Naive B cell (primary cell): Measurements from ENCODE around the gene HERC4. TPM values are rescaled to one million over a fixed set of nuclear protein-coding genes. Genes with fewer than 3 reads are reported as not detected.
"Not testable (repeated sequence)": the region's sequence is repeated elsewhere in the genome, so short reads cannot be mapped to it uniquely, and the experiment has no call there.

ENCODE experiments used
- ATAC-seq, 2 donors: fragments of 150-1000 bp; cut with Tn5 transposase; 2 replicates each; pipeline ENCODE4 v1.10.0; 2021; ENCODE audit warnings: low read depth in 2 of 2, mild to moderate bottlenecking in 2 of 2, moderate library complexity in 2 of 2
- DNase-seq: peaks from one replicate; pipeline ENCODE4 v3.0.0; 2022
- H3K27ac Mint-ChIP-seq, 6 donors: one replicate each; pipeline ENCODE4 v1.8.0; 2020 to 2022; ENCODE audit warnings: mild to moderate bottlenecking in 6 of 6, mixed read lengths in 6 of 6, moderate library complexity in 5 of 6, inconsistent platforms in 2 of 6
- H3K27me3 Mint-ChIP-seq, 3 donors: one replicate each; pipeline ENCODE4 v1.8.0; 2021 to 2022; ENCODE audit warnings: mixed read lengths in 3 of 3, mild to moderate bottlenecking in 1 of 3
- H3K36me3 Mint-ChIP-seq, 2 donors: one replicate each; pipeline ENCODE4 v1.8.0; 2020 to 2022; ENCODE audit warnings: mixed read lengths in 2 of 2, inconsistent platforms in 1 of 2, mild to moderate bottlenecking in 1 of 2
- H3K4me1 Mint-ChIP-seq, 3 donors: one replicate each; pipeline ENCODE4 v1.8.0; 2020 to 2022; ENCODE audit warnings: mixed read lengths in 3 of 3, inconsistent platforms in 1 of 3, mild to moderate bottlenecking in 1 of 3, moderate library complexity in 1 of 3
- H3K4me3 Mint-ChIP-seq, 8 donors: one replicate each; pipeline ENCODE4 v1.8.0; 2020 to 2022; ENCODE audit warnings: mild to moderate bottlenecking in 8 of 8, mixed read lengths in 8 of 8, moderate library complexity in 8 of 8, inconsistent platforms in 2 of 8
- H3K9me3 Mint-ChIP-seq, 7 donors: one replicate each; pipeline ENCODE4 v1.8.0; 2020 to 2022; ENCODE audit warnings: mixed read lengths in 7 of 7, mild to moderate bottlenecking in 5 of 7, inconsistent platforms in 2 of 7, moderate library complexity in 1 of 7
- polyA plus RNA-seq, 6 donors: library from polyadenylated mRNA; unstranded; fragments of 300-500 nt; fragmentation: Illumina TruSeq; gene quantifications; one replicate each; pipeline ENCODE4 v1.2.3, GENCODE V29; 2021; ENCODE audit warnings: low read depth in 6 of 6

The HERC4 gene
- polyA plus RNA-seq, 6 donors from 2014 or later: 19.5 to 37.5 (median 23.9) TPM

- Mint-ChIP-seq H3K27ac (no peak overlapping the region), H3K4me3 (no peak overlapping the region), H3K36me3 (peaks cover 19 to 26% of the 10 kb centered on the region in 2 donors), H3K9me3 (peaks cover 0 to 2% (median 0%) of the 10 kb centered on the region in 7 donors), H3K27me3 (no peaks in the 10 kb centered on the region), H3K4me1 (no peaks in the 10 kb centered on the region)
- ATAC-seq: no peak
- no peak for DNase-seq
These were observed 73.5 kb downstream of the HERC4 start for GRCh38 chr10:68001539-68001938.

GRCh38 chr10:68001000-68001399, 74.1 kb downstream of the HERC4 start:
- Mint-ChIP-seq H3K9me3 (peaks cover 0 to 2% (median 0%) of the 10 kb centered on the region in 7 donors), H3K27ac (peak overlapping the region in 2 of 6 donors; percentile 34 to 59), H3K36me3 (peaks cover 19 to 27% of the 10 kb centered on the region in 2 donors), H3K4me3 (no peak overlapping the region), H3K27me3 (no peaks in the 10 kb centered on the region), H3K4me1 (no peaks in the 10 kb centered on the region)
- ATAC-seq (no peak), DNase-seq (no peak)

GRCh38 chr10:67990093-67990492, 85.0 kb downstream of the HERC4 start:
- Mint-ChIP-seq H3K9me3 (no peaks in the 10 kb centered on the region), H3K4me3 (no peak overlapping the region), H3K4me1 (peaks cover 0 to 4% (median 0%) of the 10 kb centered on the region in 3 donors), H3K36me3 (peaks cover 3 to 13% of the 10 kb centered on the region in 2 donors), H3K27me3 (no peaks in the 10 kb centered on the region), H3K27ac (peak overlapping the region in 3 of 6 donors; percentile 18 to 50 (median 36))
- DNase-seq (no peak), ATAC-seq (no peak)

GRCh38 chr10:67988606-67989005, 86.5 kb downstream of the HERC4 start:
- ATAC-seq (no peak), DNase-seq (no peak)
- Mint-ChIP-seq H3K36me3 (peaks cover 7 to 8% of the 10 kb centered on the region in 2 donors), H3K4me3 (no peak overlapping the region), H3K4me1 (peaks cover 0 to 6% (median 0%) of the 10 kb centered on the region in 3 donors), H3K9me3 (no peaks in the 10 kb centered on the region), H3K27ac (peak overlapping the region in 3 of 6 donors; percentile 36 to 46 (median 44)), H3K27me3 (no peaks in the 10 kb centered on the region)

GRCh38 chr10:67982603-67983002, 92.5 kb downstream of the HERC4 start:
- H3K27me3 Mint-ChIP-seq, ATAC-seq, H3K9me3 Mint-ChIP-seq, DNase-seq, H3K4me1 Mint-ChIP-seq: not testable (repeated sequence)
- H3K4me3 Mint-ChIP-seq: peak overlapping the region in 1 of 8 donors; percentile 8
- H3K36me3 Mint-ChIP-seq: peaks cover 30 to 42% of the 10 kb centered on the region in 2 donors
- H3K27ac Mint-ChIP-seq: peak overlapping the region in 2 of 6 donors; percentile 59 to 84

DNA sequence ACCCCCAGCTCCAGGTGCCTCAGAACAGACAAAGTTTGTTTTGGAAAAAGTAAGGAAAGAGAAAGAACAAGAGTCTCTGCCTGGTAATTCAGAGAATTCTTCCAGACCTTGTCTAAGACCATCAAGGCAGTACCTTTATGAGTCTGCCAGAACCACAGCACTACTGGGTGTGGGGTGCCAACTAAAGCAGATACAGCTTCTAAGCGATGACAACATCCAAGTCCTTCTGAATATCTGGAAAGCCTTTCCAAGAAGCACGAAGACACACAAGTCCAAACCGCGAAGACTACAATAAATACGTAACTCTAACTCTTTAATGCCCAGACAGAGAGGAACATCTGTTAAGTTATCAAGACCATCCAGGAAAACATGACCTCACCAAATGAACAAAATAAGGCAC, 96.3 kb downstream of the HERC4 start:
- peaks cover 0 to 4% (median 0%) of the 10 kb centered on the region in 7 donors for H3K9me3 Mint-ChIP-seq
- peaks cover 39 to 40% of the 10 kb centered on the region in 2 donors for H3K36me3 Mint-ChIP-seq
- H3K4me1 Mint-ChIP-seq: peaks cover 6 to 10% (median 9%) of the 10 kb centered on the region in 3 donors
- H3K27me3 Mint-ChIP-seq: no peaks in the 10 kb centered on the region
- no peak for DNase-seq
- H3K4me3 Mint-ChIP-seq: peak overlapping the region in 1 of 8 donors; percentile 18
- ATAC-seq: no peak
- H3K27ac Mint-ChIP-seq: no peak overlapping the region

DNA sequence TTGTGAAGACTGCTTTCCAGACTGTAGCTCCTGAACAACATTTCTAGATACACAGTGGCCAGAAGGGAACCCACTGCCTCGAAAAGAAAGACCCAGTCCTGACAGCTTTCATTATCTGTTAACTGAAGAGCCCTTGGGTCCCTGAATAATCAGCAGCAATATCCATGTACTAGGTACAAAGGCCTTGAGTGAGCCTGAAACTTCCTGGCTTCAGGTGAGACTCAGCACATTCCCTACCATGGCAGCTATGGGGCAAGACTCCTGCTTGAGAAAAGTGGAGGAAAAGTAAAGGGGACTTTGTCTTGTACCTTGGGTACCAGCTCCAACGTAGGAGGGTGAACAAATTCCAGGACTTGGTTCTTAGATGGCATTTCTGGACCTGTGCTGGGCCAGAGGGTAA, 97.8 kb downstream of the HERC4 start:
- Mint-ChIP-seq H3K4me1 (peaks cover 6 to 10% (median 9%) of the 10 kb centered on the region in 3 donors), H3K27me3 (no peaks in the 10 kb centered on the region), H3K4me3 (no peak overlapping the region), H3K27ac (peak overlapping the region in 2 of 6 donors; percentile 56 to 62), H3K36me3 (peaks cover 42 to 46% of the 10 kb centered on the region in 2 donors), H3K9me3 (peaks cover 0 to 6% (median 1%) of the 10 kb centered on the region in 7 donors)
- no peak for ATAC-seq
- no peak for DNase-seq

- Mint-ChIP-seq H3K36me3 (peaks cover 37 to 46% of the 10 kb centered on the region in 2 donors), H3K27ac (peak overlapping the region in 4 of 6 donors; percentile 12 to 47 (median 35)), H3K4me1 (peaks cover 6 to 10% (median 9%) of the 10 kb centered on the region in 3 donors)
These were observed 98.5 kb downstream of the HERC4 start for GRCh38 chr10:67976292-67977245.

DNA sequence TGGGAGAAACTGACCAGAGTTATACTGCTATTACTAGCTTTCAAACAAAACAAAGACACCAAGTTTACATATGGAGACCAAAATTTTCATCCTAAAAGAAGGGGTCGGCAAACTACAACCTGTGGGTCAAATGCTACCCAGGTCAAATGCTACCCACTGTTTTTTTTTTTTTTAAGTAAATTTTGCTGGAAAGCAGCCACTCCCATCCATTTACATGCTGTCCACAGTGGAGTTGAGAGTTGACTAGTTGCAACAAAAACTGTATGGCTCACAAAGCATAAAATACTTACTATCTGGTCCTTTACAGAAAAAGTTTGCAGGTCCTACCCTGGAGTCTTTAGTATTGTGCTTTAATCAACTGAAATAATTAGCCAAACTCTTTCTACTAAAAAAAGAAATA, 99.2 kb downstream of the HERC4 start:
- Mint-ChIP-seq H3K4me3 (no peak overlapping the region), H3K9me3 (peaks cover 0 to 12% (median 6%) of the 10 kb centered on the region in 7 donors), H3K4me1 (peaks cover 2 to 7% (median 4%) of the 10 kb centered on the region in 3 donors), H3K36me3 (peaks cover 36 to 40% of the 10 kb centered on the region in 2 donors), H3K27ac (peak overlapping the region in 2 of 6 donors; percentile 27 to 28), H3K27me3 (no peaks in the 10 kb centered on the region)
- ATAC-seq (no peak), DNase-seq (no peak)

More at GRCh38 chr10:67976292-67977245, 98.5 kb downstream of the HERC4 start:
- ATAC-seq (no peak), DNase-seq (no peak)
- no peaks in the 10 kb centered on the region for H3K27me3 Mint-ChIP-seq
- peaks cover 0 to 11% (median 4%) of the 10 kb centered on the region in 7 donors for H3K9me3 Mint-ChIP-seq
- H3K4me3 Mint-ChIP-seq: no peak overlapping the region

DNA sequence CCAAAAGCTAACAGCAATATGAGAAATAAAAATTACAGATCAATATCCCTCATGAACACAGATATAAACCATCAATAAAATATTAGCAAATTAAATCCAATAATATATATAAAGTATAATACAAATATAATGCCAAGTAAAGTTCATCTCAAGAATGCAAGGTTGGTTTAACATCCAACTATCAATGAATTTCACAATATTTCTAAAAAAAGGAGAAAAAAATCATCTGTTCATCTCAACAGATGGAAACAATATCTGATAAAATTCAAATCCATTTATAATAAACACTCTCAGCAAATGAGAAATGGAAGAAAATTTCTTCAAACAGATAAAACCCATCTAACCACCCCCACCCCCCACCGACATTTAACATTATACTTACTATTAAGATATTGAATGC, 103.8 kb downstream of the HERC4 start:
- peaks cover 2 to 15% (median 13%) of the 10 kb centered on the region in 7 donors for H3K9me3 Mint-ChIP-seq
- no peak overlapping the region for H3K4me3 Mint-ChIP-seq
- ATAC-seq (no peak), DNase-seq (no peak)
- peaks cover 0 to 10% (median 8%) of the 10 kb centered on the region in 3 donors for H3K4me1 Mint-ChIP-seq
- no peak overlapping the region for H3K27ac Mint-ChIP-seq
- no peaks in the 10 kb centered on the region for H3K27me3 Mint-ChIP-seq
- peaks cover 26 to 43% of the 10 kb centered on the region in 2 donors for H3K36me3 Mint-ChIP-seq

DNA sequence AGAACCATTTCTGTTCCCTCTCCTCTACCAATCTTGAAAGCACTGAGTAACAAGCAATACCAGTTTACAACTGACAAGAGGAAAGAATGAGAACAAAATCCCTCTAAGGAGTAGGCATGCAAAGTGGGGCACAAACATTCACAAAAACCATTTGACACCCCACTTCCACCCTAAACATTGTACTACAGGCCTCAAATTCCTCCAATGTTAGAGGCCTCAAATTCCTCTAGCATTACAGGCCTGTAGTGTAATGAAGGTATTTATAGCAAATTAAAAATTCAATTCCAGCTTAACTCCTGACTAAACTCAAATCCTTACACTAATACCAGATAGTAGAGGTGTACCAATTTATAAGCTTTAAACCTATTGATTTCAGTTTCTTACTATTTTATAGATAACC, 105.2 kb downstream of the HERC4 start:
- H3K27ac Mint-ChIP-seq: peak overlapping the region in 1 of 6 donors; percentile 70
- peaks cover 31 to 43% of the 10 kb centered on the region in 2 donors for H3K36me3 Mint-ChIP-seq

GRCh38 chr10:67966035-67966434, 109.0 kb downstream of the HERC4 start:
- not testable (repeated sequence) for H3K4me3 Mint-ChIP-seq, DNase-seq, H3K9me3 Mint-ChIP-seq, H3K27me3 Mint-ChIP-seq, ATAC-seq, H3K27ac Mint-ChIP-seq
- peaks cover 30 to 44% of the 10 kb centered on the region in 2 donors for H3K36me3 Mint-ChIP-seq
- peaks cover 0 to 10% (median 9%) of the 10 kb centered on the region in 3 donors for H3K4me1 Mint-ChIP-seq

More for the DNA sequence above, 105.2 kb downstream of the HERC4 start:
- no peak for ATAC-seq
- Mint-ChIP-seq H3K9me3 (peaks cover 2 to 15% (median 13%) of the 10 kb centered on the region in 7 donors), H3K4me1 (peaks cover 0 to 10% (median 8%) of the 10 kb centered on the region in 3 donors), H3K27me3 (no peaks in the 10 kb centered on the region), H3K4me3 (peak overlapping the region in 1 of 8 donors; percentile 47)
- no peak for DNase-seq

GRCh38 chr10:67965456-67965855, 109.6 kb downstream of the HERC4 start:
- Mint-ChIP-seq H3K9me3 (peaks cover 0 to 3% (median under 1%) of the 10 kb centered on the region in 7 donors), H3K27ac (no peak overlapping the region), H3K36me3 (peaks cover 27 to 44% of the 10 kb centered on the region in 2 donors)

More at GRCh38 chr10:67965456-67965855, 109.6 kb downstream of the HERC4 start:
- DNase-seq (no peak), ATAC-seq (no peak)
- Mint-ChIP-seq H3K27me3 (no peaks in the 10 kb centered on the region), H3K4me1 (peaks cover 0 to 10% (median 9%) of the 10 kb centered on the region in 3 donors), H3K4me3 (no peak overlapping the region)
